Measurements from ENCODE around the gene ABCB1. TPM values are rescaled to one million over a fixed set of nuclear protein-coding genes. Genes with fewer than 3 reads are reported as not detected.

Gene ABCB1
- 3.8 and 24.0 TPM in 2 replicates for total RNA-seq

DNA sequence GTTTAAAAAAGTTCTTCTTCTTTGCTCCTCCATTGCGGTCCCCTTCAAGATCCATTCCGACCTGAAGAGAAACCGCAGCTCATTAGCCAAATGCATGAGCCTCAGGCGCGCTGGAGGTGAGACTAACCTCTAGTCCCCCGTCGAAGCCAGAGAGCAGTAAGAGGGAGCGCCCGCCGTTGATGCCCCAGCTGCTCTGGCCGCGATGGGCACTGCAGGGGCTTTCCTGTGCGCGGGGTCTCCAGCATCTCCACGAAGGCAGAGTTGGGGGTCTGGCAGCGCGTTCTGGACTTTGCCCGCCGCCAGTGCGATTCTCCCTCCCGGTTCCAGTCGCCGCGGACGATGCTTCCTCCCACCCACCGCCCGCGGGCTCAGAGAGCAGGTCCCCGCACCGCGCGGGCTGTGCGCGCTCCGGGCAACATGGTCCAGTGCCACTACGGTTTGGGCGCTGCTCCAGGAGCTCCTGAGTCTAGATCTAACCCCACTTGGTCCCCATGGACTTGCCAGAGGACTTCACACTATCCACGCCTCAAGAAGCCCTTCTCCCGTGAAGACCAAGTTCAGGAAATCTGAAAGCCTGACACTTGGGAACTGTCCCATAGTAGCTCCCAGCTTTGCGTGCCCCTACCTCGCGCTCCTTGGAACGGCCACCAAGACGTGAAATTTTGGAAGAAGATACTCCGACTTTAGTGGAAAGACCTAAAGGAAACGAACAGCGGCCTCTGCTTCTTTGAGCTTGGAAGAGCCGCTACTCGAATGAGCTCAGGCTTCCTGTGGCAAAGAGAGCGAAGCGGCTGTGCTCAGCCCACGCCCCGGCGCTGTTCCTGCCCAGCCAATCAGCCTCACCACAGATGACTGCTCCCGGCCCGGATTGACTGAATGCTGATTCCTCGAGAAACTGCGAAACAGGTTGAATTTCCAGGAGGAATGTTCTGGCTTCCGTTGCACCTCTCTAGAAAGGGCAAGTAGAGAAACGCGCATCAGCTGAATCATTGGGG, at the start of gene ABCB1:
ABCB1 (minus strand) TSS at position 755 of the 995 bp plus-strand sequence; CDS start at position 55, 700 bp downstream.

GRCh38 chr7:87475359-87476178, 125.1 kb downstream of the ABCB1 start, which contains the start of gene ABCB4:
Gene ABCB4, minus strand, starts transcription at chr7:87475680. Its CDS starts 215 bp downstream, at chr7:87475465.

Other genes starting within 250 kb of the ABCB1 start
- 5.7 and 6.8 TPM in 2 replicates for gene ABCB4, start 125.2 kb downstream of the ABCB1 start, total RNA-seq
- 1.2 and 1.3 TPM in 2 replicates for gene RUNDC3B, start 27.5 kb upstream of the ABCB1 start, total RNA-seq

Measured in bronchial smooth muscle cell (primary cell).